Stimulated activated CD4-positive, alpha-beta T cell treated with anti-CD3 and anti-CD28 coated beads, Interleukin-1b, Interleukin-23, amount 100 ng/mL, for 4 hours (primary cell): Measurements from ENCODE around the gene SOCS1.
A peak's percentile ranks its signal among the peaks of the same experiment; 100 is the strongest.
"Not testable (repeated sequence)": the region's sequence is repeated elsewhere in the genome, so short reads cannot be mapped to it uniquely, and the experiment has no call there.

Source experiments
- DNase-seq, 2 donors: peaks; one replicate each; pipeline ENCODE4 v3.0.0-alpha.2; 2020; ENCODE audit warnings: low read depth in 2 of 2

The SOCS1 gene

GRCh38 chr16:11255737-11256660 lies at the start of gene SOCS1:
SOCS1 (minus strand) TSS chr16:11256204; CDS start chr16:11255478, 726 bp downstream.
- peak; percentile 91 to 93 for DNase-seq

GRCh38 chr16:11303405-11304138 lies 47.6 kb upstream of the SOCS1 start:
- no peak for DNase-seq

- no peak for DNase-seq
These were observed 47.0 kb upstream of the SOCS1 start for GRCh38 chr16:11302977-11303376.

- no peak for DNase-seq
These were observed 45.9 kb upstream of the SOCS1 start for GRCh38 chr16:11301645-11302501.

- DNase-seq: no peak
These were observed 44.5 kb upstream of the SOCS1 start for GRCh38 chr16:11300560-11300892.

- DNase-seq: no peak
These were observed 44.0 kb upstream of the SOCS1 start for GRCh38 chr16:11299865-11300559.

GRCh38 chr16:11298950-11299547 lies 43.0 kb upstream of the SOCS1 start:
- DNase-seq: not testable (repeated sequence)

GRCh38 chr16:11298143-11298900 lies 42.3 kb upstream of the SOCS1 start:
- DNase-seq: no peak

GRCh38 chr16:11297492-11298142 lies 41.6 kb upstream of the SOCS1 start:
- DNase-seq: peak; percentile 43 to 45

- DNase-seq: no peak
These were observed 40.9 kb upstream of the SOCS1 start for GRCh38 chr16:11296706-11297491.

- DNase-seq: no peak
These were observed 40.3 kb upstream of the SOCS1 start for GRCh38 chr16:11296351-11296705.

- DNase-seq: no peak
These were observed 39.7 kb upstream of the SOCS1 start for GRCh38 chr16:11295672-11296071.

- DNase-seq: no peak
These were observed 36.2 kb upstream of the SOCS1 start for GRCh38 chr16:11292076-11292748.

GRCh38 chr16:11291091-11291703 lies 35.2 kb upstream of the SOCS1 start:
- no peak for DNase-seq

GRCh38 chr16:11290102-11290893 lies 34.3 kb upstream of the SOCS1 start:
- no peak for DNase-seq

GRCh38 chr16:11289696-11290095 lies 33.7 kb upstream of the SOCS1 start:
- not testable (repeated sequence) for DNase-seq

GRCh38 chr16:11289202-11289601 lies 33.2 kb upstream of the SOCS1 start:
- DNase-seq: no peak
